HepG2 (cell line): ENCODE results near the gene GDI1. TPM values are rescaled to one million over a fixed set of nuclear protein-coding genes. Genes with fewer than 3 reads are reported as not detected.
A peak's percentile ranks its signal among the peaks of the same experiment; 100 is the strongest.

Experiments
- CCAR2 ChIP-seq: fragments of 200-400 bp; formaldehyde crosslinking; optimal IDR thresholded peaks from 2 replicates; pipeline ENCODE3; 2018; ENCODE audit warnings: low read depth, mild to moderate bottlenecking, low read length, moderate library complexity
- DR1 ChIP-seq: sonication (generic); formaldehyde crosslinking; IDR thresholded peaks from 2 replicates; pipeline ENCODE4 v1.8.0; 2021; ENCODE audit warnings: mild to moderate bottlenecking, missing genetic modification reagents, inconsistent platforms
- EZH2 ChIP-seq: conservative IDR thresholded peaks from 2 replicates; pipeline ENCODE4 v1.6.1; 2012; ENCODE audit warnings: mild to moderate bottlenecking, low read depth, low read length, moderate library complexity
- GABPA ChIP-seq, 2 experiments: IDR thresholded peaks; 2 replicates each; pipeline ENCODE4 v1.6.1; 2011 to 2016; ENCODE audit warnings: low read depth in 2 of 2, low read length in 1 of 2, missing biosample characterization in 1 of 2, missing genetic modification characterization in 1 of 2
- GATAD2A ChIP-seq: IDR thresholded peaks from 2 replicates; pipeline ENCODE4 v1.6.1; 2016
- GTF2F1 ChIP-seq: fragments of 150-350 bp; IDR thresholded peaks from 2 replicates; pipeline ENCODE4 v1.6.1; 2014; ENCODE audit warnings: low read length
- HDAC2 ChIP-seq: sonication (generic); formaldehyde crosslinking; IDR thresholded peaks from 2 replicates; pipeline ENCODE4 v1.4.0; 2020; ENCODE audit warnings: missing genetic modification reagents
- HOMEZ ChIP-seq: IDR thresholded peaks from 2 replicates; pipeline ENCODE4 v1.6.1; 2016; ENCODE audit warnings: low read depth
- HOXA5 ChIP-seq: sonication (generic); formaldehyde crosslinking; IDR thresholded peaks from 2 replicates; pipeline ENCODE4 v1.4.0; 2020; ENCODE audit warnings: missing genetic modification reagents
- MIER3 ChIP-seq: IDR thresholded peaks from 2 replicates; pipeline ENCODE4 v1.6.1; 2016; ENCODE audit warnings: missing compliant biosample characterization, borderline replicate concordance
- TFE3 ChIP-seq: IDR thresholded peaks from 2 replicates; pipeline ENCODE4 v1.6.1; 2016
- TOPORS ChIP-seq: sonication (generic); formaldehyde crosslinking; IDR thresholded peaks from 2 replicates; pipeline ENCODE4 v1.8.0; 2023; ENCODE audit warnings: mild to moderate bottlenecking, missing genetic modification reagents
- TP53 ChIP-seq: sonication (generic); formaldehyde crosslinking; conservative IDR thresholded peaks from 2 replicates; pipeline ENCODE4 v1.4.0; 2020; ENCODE audit warnings: missing genetic modification reagents
- ZFP36 ChIP-seq: fragments of 150-350 bp; IDR thresholded peaks from 2 replicates; pipeline ENCODE4 v1.6.1; 2018; ENCODE audit warnings: borderline replicate concordance, low read length, low read depth; ENCODE audit not compliant: partially characterized antibody
- ZFP36L1 ChIP-seq: sonication (generic); formaldehyde crosslinking; IDR thresholded peaks from 2 replicates; pipeline ENCODE4 v1.8.0; 2022; ENCODE audit warnings: mild to moderate bottlenecking, missing genetic modification reagents, moderate library complexity
- ZNF124 ChIP-seq: sonication (generic); formaldehyde crosslinking; IDR thresholded peaks from 2 replicates; pipeline ENCODE4 v1.4.0; 2020; ENCODE audit warnings: missing genetic modification reagents
- ZNF530 ChIP-seq: sonication (generic); formaldehyde crosslinking; IDR thresholded peaks from 2 replicates; pipeline ENCODE4 v1.5.0; 2020; ENCODE audit warnings: low read depth, mild to moderate bottlenecking, missing genetic modification reagents
- ZNF558 ChIP-seq: sonication (generic); formaldehyde crosslinking; IDR thresholded peaks from 2 replicates; pipeline ENCODE4 v1.9.0; 2022; ENCODE audit warnings: mild to moderate bottlenecking, missing genetic modification reagents, borderline replicate concordance
- ZNF619 ChIP-seq: sonication (generic); formaldehyde crosslinking; IDR thresholded peaks from 2 replicates; pipeline ENCODE4 v1.4.0; 2020; ENCODE audit warnings: mild to moderate bottlenecking, missing genetic modification reagents
- ZNF768 ChIP-seq: sonication (generic); formaldehyde crosslinking; IDR thresholded peaks from 2 replicates; pipeline ENCODE4 v1.4.0; 2020; ENCODE audit warnings: missing genetic modification reagents
- ZSCAN25 ChIP-seq: sonication (generic); formaldehyde crosslinking; IDR thresholded peaks from 2 replicates; pipeline ENCODE4 v1.8.0; 2022; ENCODE audit warnings: mild to moderate bottlenecking, missing genetic modification reagents
- polyA plus RNA-seq, 8 experiments: library from polyadenylated mRNA; depleted of rRNA in 3 of 8; stranded (reverse) in 7 of 8; unstranded in 1 of 8; fragments of >200 nt; fragmentation: Illumina TruSeq in 4 of 8; extraction: Trizol in 4 of 8; gene quantifications; 2 replicates each; pipeline versions ENCODE4 v1.2.1 to v1.2.3, GENCODE V29; 2011 to 2016; ENCODE audit warnings: low read depth in 4 of 8, missing spikeins in 1 of 8, mixed read lengths in 1 of 8; ENCODE audit not compliant: insufficient read depth in 1 of 8
- total RNA-seq, 5 experiments: library from RNA; depleted of rRNA; stranded (reverse); fragments of >200 nt; fragmentation: Illumina TruSeq; extraction: Trizol; gene quantifications; 2 replicates each; pipeline ENCODE4 v1.2.3, GENCODE V29; 2016; ENCODE audit warnings: low read depth in 1 of 5
- TF ChIP-seq, protein P1 (sequence below): IDR thresholded peaks from 2 replicates; pipeline ENCODE4 v1.6.1; 2018; ENCODE audit warnings: missing genetic modification reagents, mild to moderate bottlenecking, missing compliant biosample characterization
- TF ChIP-seq, protein P2 (sequence below): sonication (generic); formaldehyde crosslinking; IDR thresholded peaks from 2 replicates; pipeline ENCODE4 v1.9.0; 2021; ENCODE audit warnings: missing genetic modification reagents, mild to moderate bottlenecking, borderline replicate concordance
- TF ChIP-seq, protein P3 (sequence below): sonication (generic); formaldehyde crosslinking; IDR thresholded peaks from 2 replicates; pipeline ENCODE4 v1.8.0; 2022; ENCODE audit warnings: missing genetic modification reagents, mild to moderate bottlenecking, borderline replicate concordance

Gene GDI1
- total and polyA plus RNA-seq, 2 of the 13 experiments (the other 11 are each of a cell fraction or from before 2014, with no cell fraction given), result 17.4 to 105 TPM

GRCh38 chrX:154428176-154429171 is 8.5 kb upstream of the GDI1 start, which contains the start of gene ATP6AP1 (continued):
- TF ChIP-seq EZH2 (no peak), ZNF558 (no peak; the same call in 1 of the 2 replicates), ZNF768 (CRISPR knock-in tag) (peak; percentile 44), ZNF530 (CRISPR knock-in tag) (no peak), DR1 (CRISPR knock-in tag) (peak; percentile 33; the same call in 1 of the 2 replicates), ZFP36L1 (CRISPR knock-in tag) (no peak), GTF2F1 (no peak), GATAD2A (CRISPR knock-in tag) (no peak), TP53 (CRISPR knock-in tag) (no peak), HOXA5 (CRISPR knock-in tag) (0 out of 2 replicates have a peak, but pooled peaks have one; percentile 31), ZNF619 (CRISPR knock-in tag) (no peak), ZSCAN25 (CRISPR knock-in tag) (no peak), MIER3 (CRISPR knock-in tag) (no peak), ZNF124 (CRISPR knock-in tag) (no peak), GABPA (IDR thresholded peaks at IDR 0.05; ENCODE audit: low read depth, low read length) (no peak), GABPA (CRISPR knock-in tag; IDR thresholded peaks at IDR 0.05; ENCODE audit: low read depth) (no peak), CCAR2 (no peak), TFE3 (CRISPR knock-in tag) (peak; percentile 77; the same call in 1 of the 2 replicates), ZFP36 (no peak), TOPORS (CRISPR knock-in tag) (no peak), HDAC2 (CRISPR knock-in tag) (no peak), HOMEZ (CRISPR knock-in tag) (no peak)
- TF ChIP-seq, protein P1, sequence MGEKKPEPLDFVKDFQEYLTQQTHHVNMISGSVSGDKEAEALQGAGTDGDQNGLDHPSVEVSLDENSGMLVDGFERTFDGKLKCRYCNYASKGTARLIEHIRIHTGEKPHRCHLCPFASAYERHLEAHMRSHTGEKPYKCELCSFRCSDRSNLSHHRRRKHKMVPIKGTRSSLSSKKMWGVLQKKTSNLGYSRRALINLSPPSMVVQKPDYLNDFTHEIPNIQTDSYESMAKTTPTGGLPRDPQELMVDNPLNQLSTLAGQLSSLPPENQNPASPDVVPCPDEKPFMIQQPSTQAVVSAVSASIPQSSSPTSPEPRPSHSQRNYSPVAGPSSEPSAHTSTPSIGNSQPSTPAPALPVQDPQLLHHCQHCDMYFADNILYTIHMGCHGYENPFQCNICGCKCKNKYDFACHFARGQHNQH, result no peak
- TF ChIP-seq, protein P2, sequence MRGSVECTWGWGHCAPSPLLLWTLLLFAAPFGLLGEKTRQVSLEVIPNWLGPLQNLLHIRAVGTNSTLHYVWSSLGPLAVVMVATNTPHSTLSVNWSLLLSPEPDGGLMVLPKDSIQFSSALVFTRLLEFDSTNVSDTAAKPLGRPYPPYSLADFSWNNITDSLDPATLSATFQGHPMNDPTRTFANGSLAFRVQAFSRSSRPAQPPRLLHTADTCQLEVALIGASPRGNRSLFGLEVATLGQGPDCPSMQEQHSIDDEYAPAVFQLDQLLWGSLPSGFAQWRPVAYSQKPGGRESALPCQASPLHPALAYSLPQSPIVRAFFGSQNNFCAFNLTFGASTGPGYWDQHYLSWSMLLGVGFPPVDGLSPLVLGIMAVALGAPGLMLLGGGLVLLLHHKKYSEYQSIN (CRISPR knock-in tag), result no peak
- TF ChIP-seq, protein P3, sequence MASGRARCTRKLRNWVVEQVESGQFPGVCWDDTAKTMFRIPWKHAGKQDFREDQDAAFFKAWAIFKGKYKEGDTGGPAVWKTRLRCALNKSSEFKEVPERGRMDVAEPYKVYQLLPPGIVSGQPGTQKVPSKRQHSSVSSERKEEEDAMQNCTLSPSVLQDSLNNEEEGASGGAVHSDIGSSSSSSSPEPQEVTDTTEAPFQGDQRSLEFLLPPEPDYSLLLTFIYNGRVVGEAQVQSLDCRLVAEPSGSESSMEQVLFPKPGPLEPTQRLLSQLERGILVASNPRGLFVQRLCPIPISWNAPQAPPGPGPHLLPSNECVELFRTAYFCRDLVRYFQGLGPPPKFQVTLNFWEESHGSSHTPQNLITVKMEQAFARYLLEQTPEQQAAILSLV, result no peak
